Measurements from ENCODE around the gene SPAG17.

DNA sequence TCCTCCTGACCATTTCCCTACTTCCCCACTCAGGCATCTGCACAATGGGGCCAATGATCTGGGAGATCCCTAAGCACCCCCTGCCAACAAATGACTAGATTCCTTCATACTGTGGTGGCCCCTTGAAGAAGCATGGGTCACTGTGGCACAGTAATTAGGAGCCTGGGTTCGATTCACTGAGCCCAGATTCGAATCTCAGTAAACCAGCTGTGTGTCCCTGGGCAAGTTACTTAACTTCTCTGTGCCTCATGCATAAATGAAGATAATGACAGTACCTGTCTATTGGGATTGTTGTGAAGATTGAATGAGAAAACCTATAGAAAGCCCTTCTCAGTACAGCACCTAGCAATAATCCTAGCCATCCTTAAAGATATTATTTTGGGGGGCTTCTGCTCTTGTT lies 27.5 kb downstream of the SPAG17 start:
- TF ChIP-seq, protein P1, sequence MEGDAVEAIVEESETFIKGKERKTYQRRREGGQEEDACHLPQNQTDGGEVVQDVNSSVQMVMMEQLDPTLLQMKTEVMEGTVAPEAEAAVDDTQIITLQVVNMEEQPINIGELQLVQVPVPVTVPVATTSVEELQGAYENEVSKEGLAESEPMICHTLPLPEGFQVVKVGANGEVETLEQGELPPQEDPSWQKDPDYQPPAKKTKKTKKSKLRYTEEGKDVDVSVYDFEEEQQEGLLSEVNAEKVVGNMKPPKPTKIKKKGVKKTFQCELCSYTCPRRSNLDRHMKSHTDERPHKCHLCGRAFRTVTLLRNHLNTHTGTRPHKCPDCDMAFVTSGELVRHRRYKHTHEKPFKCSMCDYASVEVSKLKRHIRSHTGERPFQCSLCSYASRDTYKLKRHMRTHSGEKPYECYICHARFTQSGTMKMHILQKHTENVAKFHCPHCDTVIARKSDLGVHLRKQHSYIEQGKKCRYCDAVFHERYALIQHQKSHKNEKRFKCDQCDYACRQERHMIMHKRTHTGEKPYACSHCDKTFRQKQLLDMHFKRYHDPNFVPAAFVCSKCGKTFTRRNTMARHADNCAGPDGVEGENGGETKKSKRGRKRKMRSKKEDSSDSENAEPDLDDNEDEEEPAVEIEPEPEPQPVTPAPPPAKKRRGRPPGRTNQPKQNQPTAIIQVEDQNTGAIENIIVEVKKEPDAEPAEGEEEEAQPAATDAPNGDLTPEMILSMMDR (conservative IDR thresholded peaks at IDR 0.05; ENCODE audit: low read length), result no peak
- TF ChIP-seq EZH2phosphoT487 (IDR thresholded peaks at IDR 0.05; ENCODE audit: borderline replicate concordance, low read depth, low read length), result no peak

All from OCI-LY7 (cell line).